SIG-M5 treated with dmso at 0.1 percent for 504 hours (cell line): ENCODE data around the gene KLHL10.
A peak's percentile ranks its signal among the peaks of the same experiment; 100 is the strongest.
"Not testable (repeated sequence)": the region's sequence is repeated elsewhere in the genome, so short reads cannot be mapped to it uniquely, and the experiment has no call there.

Experiments
- DNase-seq: peaks from one replicate; lab custom pipeline; 2025; ENCODE audit not compliant: unreplicated experiment; lab: John Stamatoyannopoulos, UW

Gene KLHL10

DNA sequence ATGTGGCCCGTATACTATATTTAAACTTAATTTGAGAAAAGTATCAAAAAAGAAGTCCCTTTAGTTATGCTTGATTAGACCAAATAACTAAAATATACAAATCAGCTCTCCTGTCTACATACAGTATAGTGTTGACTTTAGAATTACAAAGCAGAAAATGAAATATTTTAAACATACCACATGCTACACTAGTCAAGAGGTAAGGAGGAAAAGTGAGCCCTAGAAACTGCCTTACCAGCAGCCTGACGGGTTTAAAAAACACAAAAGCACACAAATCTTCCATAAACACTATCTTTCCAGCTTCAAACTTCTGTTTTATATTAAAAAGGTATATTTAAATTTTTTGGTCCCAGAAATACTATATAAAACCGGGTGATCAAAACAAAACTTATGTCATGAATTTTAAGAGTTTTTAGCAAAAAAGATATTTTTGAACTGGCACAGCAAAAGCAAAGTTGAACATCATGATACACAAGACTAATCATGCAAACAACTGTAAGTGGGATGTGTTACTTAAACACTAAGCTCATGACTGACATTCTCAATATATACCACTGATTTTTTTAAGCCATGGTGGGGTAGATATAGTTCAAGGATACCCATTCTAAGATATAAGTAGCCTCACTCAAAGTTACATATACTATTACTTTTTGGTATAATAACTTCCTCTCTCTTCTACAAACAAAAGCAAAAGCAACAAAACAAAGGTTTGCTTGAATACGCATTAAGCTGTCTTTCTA lies 11.8 kb downstream of the KLHL10 start:
- no peak for DNase-seq

DNA sequence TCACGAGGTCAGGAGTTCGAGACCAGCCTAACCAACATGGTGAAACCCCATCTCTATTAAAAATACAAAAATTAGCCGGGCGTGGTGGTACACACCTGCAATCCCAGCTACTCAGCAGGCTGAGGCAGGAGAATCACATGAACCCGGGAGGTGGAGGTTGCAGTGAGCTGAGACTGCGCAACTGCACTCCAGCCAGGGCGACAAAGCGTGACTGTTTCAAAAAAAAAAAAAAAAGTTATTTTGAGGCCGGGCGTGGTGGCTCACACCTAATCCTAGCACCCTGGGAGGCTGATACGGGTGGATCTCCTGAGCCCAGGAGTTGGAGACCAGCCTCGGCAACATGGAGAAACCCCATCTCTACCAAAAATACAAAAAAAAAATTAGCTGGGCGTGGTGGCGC lies 13.8 kb downstream of the KLHL10 start:
- DNase-seq, result not testable (repeated sequence)

DNA sequence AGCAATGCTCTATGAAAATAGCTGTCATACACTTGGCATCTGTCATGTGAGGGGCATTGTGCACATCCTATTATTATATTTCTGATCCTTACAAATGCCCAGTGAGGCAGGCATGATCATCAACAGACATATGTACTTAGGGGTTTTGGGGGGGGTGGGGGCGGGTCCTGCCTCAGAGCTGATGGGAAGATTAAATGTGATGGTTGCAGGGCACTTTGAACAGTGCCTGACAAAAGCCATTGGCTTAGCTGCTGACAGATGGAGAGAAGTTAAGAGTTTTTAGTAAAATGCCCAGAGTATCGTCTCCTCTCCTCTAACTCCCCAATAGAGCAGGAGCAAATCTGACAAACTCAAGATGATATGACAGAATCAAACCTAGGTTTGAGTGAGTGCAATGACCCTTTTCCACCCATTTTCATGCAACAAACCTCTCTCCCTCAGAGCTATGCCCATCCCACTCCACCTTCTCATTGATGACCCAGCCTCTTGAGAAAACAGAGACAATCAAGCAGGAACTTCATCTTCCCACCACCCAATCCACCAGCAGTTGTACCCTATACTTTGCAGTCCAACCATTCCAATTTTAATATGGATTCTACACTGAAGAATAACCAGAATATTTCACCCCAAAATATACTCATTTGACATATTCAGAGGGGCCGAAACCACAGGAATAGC lies 22.8 kb downstream of the KLHL10 start:
- DNase-seq, result no peak

DNA sequence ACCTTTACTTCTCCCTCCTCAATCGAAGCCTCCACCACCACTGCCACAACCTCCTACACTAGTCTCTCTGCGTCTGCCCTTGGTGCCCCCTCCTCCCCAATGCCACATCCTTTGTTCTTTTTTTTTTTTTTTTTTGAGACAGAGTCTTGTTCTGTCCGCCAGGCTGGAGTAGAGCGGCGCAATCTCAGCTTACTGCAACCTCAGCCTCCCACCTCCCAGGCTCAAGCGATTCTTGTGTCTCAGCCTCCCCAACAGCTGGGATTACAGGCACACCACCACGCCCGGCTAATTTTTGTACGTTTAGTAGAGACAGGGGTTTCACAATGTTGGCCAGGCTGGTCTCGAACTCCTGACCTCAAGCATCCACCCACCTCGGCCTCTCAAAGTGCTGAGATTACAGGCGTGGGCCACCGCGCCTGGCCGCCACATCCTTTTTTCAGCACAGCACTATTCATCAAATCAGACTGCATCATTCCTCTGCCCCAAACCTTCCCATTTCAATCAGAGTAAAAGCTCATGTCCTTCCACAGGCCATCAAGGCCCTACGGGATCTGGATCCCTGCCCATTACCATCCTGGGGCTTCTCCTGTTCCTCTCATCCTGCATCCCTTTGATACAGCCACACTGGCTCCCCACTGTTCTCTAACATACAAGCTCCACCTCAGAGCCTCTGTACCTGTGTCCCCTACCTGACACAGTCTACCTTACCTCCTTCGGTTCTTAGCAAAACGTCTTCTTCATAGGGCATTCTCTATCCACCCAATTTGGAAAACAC lies 25.6 kb downstream of the KLHL10 start:
- no peak for DNase-seq

DNA sequence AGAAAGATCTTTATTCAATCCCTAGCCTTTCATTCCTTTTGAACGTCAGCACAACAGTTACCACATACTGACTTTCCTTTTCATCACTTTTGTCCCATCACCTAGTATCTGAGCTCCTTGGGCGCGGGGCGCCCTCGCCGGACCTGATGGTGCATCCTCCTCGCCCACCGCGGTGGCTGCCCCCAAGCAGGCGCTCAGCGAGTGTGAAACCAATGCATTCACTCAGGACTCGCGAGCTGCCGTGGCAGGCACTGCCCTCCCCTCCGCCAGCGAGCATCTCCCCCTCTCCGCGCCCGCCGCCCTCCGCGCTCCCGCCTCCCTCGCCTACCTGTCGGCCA lies 26.8 kb downstream of the KLHL10 start:
- peak; percentile 22 for DNase-seq

DNA sequence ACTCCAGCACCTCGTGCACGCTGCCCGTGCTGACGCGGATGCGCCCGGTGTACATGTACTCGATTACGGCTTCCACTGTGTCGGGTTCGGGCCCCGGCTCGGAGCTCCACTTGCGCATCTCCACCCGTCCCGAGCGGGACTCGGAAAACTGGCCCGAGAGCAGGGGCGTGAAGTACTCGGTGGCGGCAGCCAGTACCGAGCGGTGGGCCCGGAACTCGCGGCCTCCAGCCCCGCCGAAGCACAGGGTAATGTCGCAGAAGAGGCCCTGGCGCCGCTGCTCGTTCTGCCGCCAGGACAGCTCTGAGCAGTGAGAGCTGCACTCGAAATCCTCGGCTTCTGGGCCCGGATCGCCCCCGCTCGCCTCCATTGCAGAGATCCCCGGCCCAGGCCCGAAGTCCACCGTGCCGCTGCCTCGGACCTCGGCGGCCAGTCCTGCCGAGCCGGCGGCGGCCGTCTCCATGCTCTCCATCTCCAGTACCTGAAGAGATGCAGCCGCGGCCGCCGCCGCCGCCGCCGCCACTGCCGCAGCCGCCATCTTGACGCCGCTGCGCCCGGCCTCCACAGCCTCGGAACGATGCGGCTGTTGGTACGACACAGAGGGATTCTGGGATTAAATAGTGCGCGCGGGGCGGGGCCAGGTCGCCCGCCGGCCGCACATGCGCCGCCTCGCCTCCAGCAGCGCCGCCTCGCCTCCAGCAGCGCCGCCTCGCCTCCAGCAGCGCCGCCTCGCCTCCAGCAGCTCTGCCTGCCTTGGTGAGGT lies 27.4 kb downstream of the KLHL10 start, which contains the start of gene KLHL11:
Gene KLHL11, minus strand, starts transcription at position 588 of the 760 bp plus-strand sequence. Its CDS starts 53 bp downstream, at position 535.
- DNase-seq, result peak; percentile 90

DNA sequence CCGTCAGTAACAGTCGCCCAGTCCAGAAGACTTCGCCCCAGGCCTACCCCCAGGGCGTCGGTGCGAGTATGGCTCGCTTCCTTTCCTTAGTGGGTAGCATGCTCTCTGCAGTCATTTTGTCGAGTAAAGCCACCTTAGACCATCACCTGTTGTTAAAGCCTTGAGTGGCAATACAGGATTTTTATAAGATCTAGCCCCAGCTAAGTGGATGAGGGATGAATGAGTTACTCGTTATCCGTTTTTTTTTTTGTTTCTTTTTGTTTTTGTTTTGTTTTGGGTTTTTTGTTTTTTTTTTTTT lies 27.9 kb downstream of the KLHL10 start:
- DNase-seq, result no peak

DNA sequence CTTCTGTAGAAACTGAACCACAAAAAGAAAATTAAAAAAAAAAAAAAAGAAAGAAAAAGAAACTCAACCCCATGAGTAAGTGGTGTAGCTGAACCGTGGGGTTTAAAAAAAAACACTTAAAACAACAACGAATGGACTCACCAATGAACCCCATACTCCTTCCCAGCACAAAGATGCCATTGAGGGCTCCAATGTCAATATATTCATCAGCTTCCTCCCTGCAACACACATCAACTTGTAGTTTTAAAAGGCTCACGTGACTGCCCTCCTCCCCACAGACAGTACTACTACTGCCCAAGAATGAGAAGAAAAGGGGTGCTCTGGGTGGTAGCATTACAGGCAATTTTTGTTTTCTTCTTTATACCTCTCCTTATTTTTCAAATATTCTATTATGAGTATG lies 30.9 kb downstream of the KLHL10 start:
- no peak for DNase-seq

DNA sequence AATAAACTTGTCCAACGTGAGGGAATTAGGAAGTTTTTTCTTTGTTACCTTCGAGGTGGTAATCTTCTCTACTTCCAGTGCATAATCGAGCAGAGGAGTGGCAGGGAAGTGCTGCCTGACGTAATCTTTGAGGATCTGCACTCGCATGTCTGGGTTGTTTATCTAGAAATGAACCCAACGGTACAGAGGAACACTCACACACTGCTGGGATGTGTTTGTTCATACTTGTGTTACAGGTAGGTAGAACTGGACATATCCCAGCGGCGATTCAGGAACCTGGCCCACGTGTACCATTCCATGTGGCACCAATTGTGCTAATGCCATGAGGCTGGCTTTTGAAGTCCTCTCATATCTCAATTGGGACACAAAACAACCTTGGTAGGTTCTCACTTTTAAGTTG lies 31.8 kb downstream of the KLHL10 start:
- no peak for DNase-seq

DNA sequence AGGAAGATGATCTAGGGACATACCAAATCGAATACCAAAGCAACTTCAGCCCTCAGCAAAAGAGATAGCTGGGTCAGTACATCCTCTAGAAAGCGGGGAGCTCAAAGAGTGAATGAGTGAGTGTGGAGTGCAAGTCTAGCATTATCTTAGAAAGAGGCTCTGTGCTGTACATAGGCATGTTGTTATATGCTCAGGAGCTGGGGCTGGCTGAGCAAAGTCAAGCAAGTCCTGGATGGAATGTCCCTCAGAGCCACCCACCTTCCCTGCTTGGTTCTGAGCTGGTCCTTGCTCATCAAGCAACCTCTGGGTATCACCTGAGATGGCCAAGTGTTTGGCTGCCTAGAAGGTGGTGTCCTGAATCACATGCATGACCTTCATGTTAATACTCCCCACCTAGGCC lies 32.5 kb downstream of the KLHL10 start:
- no peak for DNase-seq

DNA sequence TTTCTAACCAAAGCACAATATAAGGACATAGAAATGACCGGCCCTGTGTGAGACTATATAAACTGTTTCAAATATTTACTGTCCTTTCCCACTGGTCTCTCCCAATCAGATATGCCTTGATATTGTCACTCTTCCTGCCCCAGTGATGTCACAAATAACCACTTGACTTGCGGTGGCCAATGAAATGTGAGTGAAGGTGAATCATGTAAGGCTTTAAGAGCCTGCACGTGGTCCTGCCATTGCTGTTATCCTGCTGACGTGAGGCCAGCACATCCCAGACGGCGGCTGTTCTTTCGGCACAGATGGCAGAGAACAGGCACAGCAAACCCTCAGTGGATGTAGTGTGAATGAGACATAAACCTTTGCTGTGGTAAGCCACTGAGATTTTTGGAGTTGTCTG lies 33.0 kb downstream of the KLHL10 start:
- DNase-seq, result no peak

DNA sequence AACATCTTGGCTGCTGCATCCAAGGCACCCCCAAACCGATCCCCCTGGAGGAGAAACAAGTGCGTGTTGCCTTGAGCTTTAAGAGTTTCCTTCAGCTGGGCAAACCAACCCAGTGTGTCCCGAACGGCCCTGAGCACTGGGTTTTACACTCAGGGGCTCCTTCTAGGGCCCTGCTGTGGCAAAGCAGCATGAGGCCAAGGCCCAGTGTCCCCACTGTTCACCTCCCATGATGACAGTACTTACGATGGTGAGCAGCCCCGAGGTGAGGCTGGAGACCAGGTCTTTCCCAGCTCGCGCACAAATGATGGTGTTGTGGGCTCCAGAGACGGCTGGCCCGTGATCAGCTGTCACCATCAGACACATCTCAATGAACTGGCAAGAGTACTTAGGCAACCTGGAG lies 34.2 kb downstream of the KLHL10 start:
- DNase-seq, result no peak

DNA sequence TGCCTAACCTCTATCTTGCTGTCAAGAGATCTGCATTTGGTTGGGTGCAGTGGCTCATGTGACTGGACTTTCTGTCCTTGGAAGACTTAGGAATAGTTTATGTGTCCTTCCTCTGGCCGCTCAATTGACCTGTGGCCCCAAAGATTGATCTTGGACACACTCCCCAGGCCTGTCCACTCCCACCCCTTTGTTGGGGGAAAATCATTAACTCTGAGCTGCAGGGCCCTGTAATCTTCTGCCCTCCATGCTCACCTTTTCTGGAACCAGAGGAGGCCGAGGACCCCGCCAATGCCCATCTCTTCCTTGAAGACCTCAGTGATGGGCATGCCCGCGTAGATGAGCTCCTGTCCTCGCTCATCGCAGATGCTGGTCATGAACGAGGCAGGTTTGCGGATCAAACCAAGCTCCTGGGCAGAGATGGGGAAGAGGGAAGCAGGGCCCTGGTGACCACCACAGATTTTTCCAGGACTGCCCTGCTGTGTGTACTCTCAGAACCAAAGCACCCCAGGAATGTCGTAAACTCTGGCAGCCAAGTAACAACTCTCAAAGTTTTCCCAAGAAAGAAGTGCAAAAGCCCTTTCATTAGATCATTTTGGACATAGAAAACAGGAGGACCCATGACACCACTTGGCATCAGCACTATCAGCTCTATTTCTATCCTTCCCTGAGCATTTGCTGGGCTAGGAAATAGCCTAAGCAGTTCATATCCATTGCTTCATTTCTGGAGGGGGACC lies 36.1 kb downstream of the KLHL10 start:
- DNase-seq, result no peak

DNA sequence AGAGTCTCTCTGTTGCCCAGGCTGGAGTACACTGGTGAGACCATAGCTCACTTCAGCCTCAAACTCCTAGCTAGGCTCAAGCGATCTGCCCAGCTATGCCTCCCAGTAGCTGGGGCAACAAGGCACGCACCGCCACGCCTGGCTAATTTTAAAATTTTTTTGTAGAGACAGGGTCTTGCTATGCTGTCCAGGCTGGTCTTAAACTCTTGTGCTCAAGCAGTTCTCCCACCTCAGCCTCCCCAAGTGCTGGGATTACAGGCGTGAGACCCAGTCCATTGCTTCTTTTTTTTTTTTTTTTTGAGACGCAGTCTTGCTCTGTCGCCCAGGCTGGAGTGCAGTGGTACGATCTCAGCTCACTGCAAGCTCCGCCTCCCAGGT lies 36.7 kb downstream of the KLHL10 start:
- DNase-seq, result not testable (repeated sequence)

DNA sequence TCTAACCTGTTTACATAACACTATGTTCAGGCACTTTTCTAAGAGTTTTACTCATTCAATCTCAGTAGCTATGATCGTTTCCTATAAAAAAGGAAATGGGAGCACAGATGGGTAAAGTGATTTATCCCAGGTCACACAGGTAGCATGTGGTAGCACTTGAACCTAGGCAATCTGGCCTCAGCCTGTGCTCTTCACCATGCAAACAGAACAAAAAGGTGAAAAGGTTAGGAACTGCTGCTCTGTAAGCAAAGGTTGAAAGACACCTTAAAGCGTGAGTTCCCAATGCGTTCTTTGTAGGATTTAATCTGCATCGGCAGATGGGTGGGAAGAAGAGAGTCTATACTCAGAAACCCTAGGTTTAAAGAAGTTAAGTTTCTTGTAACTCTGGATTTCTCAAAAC lies 42.5 kb downstream of the KLHL10 start:
- DNase-seq, result no peak

DNA sequence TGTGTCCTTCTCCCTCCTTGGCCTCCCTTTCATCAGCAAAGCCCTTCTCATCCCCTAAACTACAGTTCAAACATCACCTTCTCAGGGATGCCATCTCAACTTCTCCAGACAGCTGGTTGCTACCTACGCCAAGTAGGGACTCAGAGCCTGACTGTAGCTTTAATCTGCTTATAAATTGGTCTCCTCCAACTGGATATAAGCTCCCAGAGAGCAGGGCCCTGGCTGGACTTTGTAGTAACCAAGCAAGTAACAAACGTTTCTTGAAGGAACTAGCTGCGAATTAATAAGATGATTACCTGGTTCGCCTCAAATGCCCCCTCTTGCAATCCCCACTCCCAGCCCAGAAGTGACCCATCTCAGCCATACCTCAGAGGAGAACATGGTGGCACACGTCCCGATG lies 45.1 kb downstream of the KLHL10 start:
- no peak for DNase-seq

DNA sequence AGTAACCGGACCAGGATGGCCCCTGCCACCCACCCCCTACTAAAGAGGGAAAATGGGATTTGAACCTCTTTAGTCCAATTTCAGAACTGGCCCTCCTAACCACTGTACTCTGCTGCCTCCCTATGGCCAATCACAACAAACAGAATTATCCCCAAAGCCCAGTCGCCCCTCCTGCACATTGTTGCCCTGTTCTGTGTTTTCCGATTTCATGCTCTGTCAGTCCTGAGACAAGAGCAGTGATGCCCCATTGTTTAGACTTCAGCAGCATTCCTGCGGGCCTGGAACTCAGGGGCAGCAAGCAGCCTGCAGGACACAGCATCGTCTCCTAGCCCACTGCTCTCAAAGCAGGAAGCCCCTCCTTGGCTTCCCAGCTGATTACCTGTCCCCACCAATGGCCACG lies 48.1 kb downstream of the KLHL10 start:
- no peak for DNase-seq

DNA sequence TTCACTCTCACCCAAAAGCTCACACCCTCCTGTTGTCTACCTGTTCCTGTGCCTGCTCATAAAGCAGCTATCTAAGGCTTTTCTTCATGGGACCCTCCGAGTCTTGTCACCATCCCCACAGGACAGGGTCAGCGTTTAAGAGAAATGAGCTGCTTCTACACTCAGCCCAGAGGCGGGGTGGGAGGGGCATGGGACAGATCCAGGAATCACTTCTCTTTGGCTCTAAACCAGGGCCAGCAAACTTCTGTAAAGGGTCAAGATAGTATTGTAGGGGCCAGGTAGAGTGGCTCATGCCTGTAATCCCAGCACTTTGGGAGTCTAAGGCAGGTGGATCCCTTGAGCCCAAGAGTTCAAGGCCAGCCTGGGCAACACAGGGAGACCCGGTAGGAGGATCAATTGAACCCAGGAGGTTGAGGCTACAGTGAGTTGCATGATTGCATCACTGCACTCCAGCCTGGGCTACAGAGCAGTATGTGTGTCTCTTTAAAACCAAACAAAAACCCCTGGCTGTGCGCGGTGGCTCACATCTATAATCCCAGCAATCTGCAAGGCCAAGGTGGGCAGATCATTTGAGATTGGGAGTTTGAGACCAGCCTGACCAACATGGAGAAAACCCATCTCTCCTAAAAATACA lies 50.8 kb downstream of the KLHL10 start:
- no peak for DNase-seq

DNA sequence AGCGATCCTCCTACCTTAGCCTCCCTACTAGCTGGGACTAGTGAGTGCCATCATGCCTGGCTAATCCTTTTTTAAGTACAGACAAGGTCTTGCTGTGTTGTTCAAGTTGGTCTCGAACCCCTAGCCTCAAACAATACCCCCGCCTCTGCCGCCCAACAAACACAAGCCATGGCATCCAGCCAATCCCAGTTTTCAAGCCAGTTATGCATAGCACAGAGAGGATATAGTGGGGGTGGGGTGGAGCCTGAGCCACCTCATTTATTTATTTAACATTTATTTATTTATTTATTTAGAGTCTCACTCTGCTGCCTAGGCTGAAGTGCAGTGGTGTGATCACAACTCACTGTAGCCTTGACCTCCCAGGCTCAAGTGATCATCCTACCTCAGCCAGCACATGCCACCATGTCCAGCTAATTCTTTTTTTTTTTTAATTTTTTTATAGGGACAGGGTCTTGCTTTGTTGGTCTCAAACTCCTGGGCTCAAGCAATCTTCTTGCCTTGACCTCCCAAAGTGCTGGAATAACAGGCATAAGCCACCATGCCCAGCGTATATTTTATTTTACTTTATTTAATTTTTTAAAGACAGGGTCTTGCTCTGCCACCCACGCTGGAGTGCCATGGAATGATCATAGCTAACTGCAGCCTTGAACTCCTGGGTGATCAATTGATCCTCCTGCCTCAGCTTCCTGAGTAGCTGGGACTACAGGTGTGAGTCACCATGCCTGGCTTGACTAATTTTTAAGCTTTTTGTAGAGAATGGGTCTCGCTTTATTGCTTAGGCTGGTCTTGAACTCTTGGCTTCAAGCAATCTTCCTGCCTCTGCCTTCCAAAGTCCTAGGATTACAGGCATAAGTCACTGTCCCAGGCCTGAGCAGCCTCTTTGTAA lies 53.8 kb downstream of the KLHL10 start:
- DNase-seq, result no peak

DNA sequence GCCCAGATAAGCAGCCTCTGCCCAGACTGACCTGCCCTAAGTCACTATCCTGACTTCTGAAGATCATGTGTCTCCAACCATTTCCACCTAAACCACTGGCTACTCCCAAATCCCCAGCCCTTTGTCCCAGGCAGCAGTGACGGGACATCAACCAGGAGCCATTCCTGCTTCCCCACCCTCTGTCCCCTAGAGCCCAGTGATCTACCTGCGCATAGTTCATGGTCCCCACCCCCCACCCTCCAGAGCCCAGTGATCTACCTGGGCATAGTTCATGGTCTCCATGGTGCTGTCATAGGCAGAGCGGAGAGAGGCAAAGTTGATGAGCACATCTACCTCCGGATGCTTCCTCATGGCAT lies 54.4 kb downstream of the KLHL10 start:
- no peak for DNase-seq
